GM21786 (cell line): ENCODE results near the gene SLC25A39.
"Not testable (repeated sequence)": the region's sequence is repeated elsewhere in the genome, so short reads cannot be mapped to it uniquely, and the experiment has no call there.

ENCODE experiments used
- ATAC-seq: cut with Tn5 transposase; IDR thresholded peaks from one replicate; pipeline ENCODE4 v1.9.1; 2021; ENCODE audit not compliant: unreplicated experiment

Gene SLC25A39

GRCh38 chr17:44324571-44325275, at the start of gene SLC25A39:
SLC25A39 (minus strand) TSS chr17:44324823; CDS start chr17:44323562, 1,261 bp downstream.
- ATAC-seq, result peak; percentile 68

- no peak for ATAC-seq
Observed at GRCh38 chr17:44372036-44372435, 47.4 kb upstream of the SLC25A39 start.

GRCh38 chr17:44369414-44370023, 44.9 kb upstream of the SLC25A39 start:
- ATAC-seq, result not testable (repeated sequence)

GRCh38 chr17:44368391-44369243, 44.0 kb upstream of the SLC25A39 start:
- not testable (repeated sequence) for ATAC-seq

- ATAC-seq, result no peak
Observed at GRCh38 chr17:44367231-44367979, 42.8 kb upstream of the SLC25A39 start.

- ATAC-seq, result not testable (repeated sequence)
Observed at GRCh38 chr17:44365051-44365450, 40.4 kb upstream of the SLC25A39 start.

GRCh38 chr17:44363613-44364159, 39.1 kb upstream of the SLC25A39 start, which contains the start of gene FAM171A2:
FAM171A2 (minus strand) TSS chr17:44363853; CDS start chr17:44363714, 139 bp downstream.
- no peak for ATAC-seq

GRCh38 chr17:44362949-44363612, 38.5 kb upstream of the SLC25A39 start:
- ATAC-seq, result no peak

- ATAC-seq, result no peak
Observed at GRCh38 chr17:44362459-44362948, 37.9 kb upstream of the SLC25A39 start.

GRCh38 chr17:44361292-44362260, 37.0 kb upstream of the SLC25A39 start:
- no peak for ATAC-seq

- ATAC-seq, result no peak
Observed at GRCh38 chr17:44360826-44361225, 36.2 kb upstream of the SLC25A39 start.

- ATAC-seq, result no peak
Observed at GRCh38 chr17:44360144-44360533, 35.5 kb upstream of the SLC25A39 start.

GRCh38 chr17:44359458-44360143, 35.0 kb upstream of the SLC25A39 start:
- no peak for ATAC-seq

- ATAC-seq, result no peak
Observed at GRCh38 chr17:44359006-44359405, 34.4 kb upstream of the SLC25A39 start.

GRCh38 chr17:44358066-44358465, 33.4 kb upstream of the SLC25A39 start:
- no peak for ATAC-seq

GRCh38 chr17:44356241-44356640, 31.6 kb upstream of the SLC25A39 start:
- ATAC-seq, result no peak

- no peak for ATAC-seq
Observed at GRCh38 chr17:44355642-44356099, 31.0 kb upstream of the SLC25A39 start.
